Epidermal melanocyte (primary cell): ENCODE results near the gene CNTD1.

Experiments
- DNase-seq: peaks from one replicate; pipeline ENCODE4 v3.0.0; 2011; ENCODE audit warnings: low spot score; ENCODE audit not compliant: insufficient read length

The CNTD1 gene

GRCh38 chr17:42779304-42779935, 19.2 kb upstream of the CNTD1 start:
- no peak for DNase-seq

DNA sequence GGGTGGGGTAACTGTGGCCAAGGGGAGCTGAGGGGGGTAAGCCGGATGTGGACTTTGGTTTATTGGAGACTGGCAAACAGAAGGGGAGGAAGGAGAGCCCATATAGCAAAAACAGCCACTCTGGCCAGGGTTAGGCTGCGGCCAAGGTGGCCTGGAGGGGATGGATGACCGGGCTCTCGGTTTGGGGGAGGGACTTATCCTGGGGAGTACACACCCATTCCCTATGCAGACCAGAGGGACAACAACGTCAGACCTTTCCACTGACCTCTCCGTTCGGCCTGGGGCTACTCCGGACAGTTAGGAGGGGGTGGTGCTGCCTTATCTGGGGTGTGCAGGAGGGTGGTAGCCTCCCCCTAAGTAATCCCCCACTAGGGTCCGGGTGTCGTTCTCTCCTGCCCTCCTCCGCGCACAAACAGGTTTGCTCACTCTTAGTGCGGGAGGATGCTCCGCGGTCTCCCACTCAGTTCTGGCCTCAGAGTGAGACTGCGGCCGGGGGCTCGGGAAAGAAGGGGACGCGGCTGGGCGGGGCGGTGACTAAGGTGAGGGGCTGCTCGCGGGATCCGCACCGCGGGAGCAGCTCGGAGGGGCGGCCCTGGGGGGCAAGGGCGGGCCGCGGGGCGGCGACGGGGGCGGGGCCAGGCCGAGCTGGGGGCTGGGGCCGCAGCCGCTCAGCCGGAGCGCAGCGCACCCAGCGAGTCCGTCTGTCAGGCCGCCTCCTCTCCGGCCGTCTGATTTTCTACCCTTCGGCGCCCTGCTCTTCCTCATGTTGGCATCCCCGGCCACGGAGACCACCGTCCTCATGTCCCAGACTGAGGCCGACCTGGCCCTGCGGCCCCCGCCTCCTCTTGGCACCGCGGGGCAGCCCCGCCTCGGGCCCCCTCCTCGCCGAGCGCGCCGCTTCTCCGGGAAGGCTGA, 18.5 kb upstream of the CNTD1 start, which contains the start of gene WNK4:
WNK4 (plus strand) TSS at position 675 of the 915 bp plus-strand sequence; CDS start at position 764, 89 bp downstream.
- no peak for DNase-seq

DNA sequence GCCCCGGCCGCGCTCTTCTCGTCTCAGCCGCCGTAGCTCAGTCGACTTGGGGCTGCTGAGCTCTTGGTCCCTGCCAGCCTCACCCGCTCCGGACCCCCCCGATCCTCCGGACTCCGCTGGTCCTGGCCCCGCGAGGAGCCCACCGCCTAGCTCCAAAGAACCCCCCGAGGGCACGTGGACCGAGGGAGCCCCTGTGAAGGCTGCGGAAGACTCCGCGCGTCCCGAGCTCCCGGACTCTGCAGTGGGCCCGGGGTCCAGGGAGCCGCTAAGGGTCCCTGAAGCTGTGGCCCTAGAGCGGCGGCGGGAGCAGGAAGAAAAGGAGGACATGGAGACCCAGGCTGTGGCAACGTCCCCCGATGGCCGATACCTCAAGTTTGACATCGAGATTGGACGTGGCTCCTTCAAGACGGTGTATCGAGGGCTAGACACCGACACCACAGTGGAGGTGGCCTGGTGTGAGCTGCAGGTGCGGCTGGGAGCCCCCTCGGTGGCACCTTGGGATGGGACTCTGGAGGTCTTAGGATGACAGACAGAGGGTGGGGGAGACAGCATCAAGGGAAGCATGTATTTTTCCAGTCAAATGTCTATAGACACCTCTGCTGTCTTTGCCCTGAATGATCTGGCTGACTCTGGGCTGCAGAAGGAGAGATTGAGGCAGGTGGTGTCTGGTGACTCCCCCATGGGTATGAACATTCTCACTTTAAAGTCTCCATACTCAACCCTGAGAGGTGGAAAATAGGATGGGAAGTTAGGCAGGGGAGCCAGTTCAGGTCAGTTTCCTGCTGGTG, 17.6 kb upstream of the CNTD1 start:
- DNase-seq = no peak

DNA sequence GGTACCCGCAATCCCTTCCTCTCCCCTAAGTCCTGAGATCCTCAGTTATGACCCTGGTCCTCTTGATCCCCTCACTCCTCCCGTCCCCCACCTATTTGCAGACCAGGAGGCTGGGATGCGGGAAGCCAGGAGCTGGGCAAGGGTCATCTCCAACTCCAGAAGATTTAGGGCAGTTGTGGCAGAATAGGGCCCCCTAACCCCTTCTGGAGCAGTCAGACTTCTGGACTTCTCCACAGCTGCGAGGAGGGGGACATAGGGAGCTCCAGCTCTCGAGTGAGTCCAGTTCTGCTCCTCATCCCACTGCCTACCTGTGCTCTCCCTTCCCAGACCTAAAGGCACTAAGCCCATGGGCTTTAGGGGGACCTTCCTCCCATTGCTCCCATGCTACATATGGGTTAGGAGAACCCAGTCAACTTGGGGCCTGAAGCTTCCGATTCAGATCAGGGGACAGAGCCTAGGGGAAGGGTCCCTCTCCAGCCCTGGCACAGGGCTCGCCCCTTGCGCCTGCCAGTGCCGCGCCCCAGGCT, 17.0 kb upstream of the CNTD1 start:
- DNase-seq = no peak

DNA sequence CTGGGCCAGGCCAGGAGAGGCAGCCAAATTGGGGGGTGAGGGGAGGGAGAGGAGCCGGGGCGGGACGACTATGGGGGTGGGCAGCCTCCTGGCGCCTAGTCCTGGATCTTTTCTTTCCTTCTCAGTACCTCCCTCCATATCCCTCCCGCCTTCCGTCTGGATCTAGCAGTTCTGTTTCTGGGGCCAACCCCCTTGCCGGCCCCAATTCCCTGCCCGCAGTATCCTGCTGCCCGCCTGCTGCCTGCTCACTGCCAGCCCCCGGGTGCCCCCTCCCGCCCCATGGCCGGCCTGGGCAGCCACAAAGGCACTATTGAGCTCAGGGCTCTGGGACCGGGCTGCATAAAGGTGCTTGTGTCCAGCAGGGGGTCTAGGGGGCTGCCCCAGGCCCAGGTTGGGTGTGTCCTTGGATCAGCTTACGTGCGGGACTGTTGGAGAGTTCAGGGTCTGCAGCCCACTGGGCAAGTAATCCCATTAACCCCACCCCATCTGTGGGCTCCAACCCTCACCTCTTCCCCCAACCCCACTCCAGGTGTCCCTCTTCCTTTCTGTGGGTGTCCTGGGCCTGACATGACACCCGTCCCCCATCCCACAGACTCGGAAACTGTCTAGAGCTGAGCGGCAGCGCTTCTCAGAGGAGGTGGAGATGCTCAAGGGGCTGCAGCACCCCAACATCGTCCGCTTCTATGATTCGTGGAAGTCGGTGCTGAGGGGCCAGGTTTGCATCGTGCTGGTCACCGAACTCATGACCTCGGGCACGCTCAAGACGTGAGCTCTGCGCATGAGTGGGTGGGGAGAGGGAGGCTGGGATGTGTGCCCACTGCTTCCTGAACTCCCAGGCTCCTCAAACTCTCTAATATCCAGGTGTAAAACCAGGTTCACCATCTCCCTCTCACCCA, 16.2 kb upstream of the CNTD1 start:
- DNase-seq = no peak

- DNase-seq = no peak
Observed at GRCh38 chr17:42783062-42783790, 15.4 kb upstream of the CNTD1 start.

- no peak for DNase-seq
Observed at GRCh38 chr17:42783791-42784138, 14.9 kb upstream of the CNTD1 start.

- no peak for DNase-seq
Observed at GRCh38 chr17:42784409-42784808, 14.3 kb upstream of the CNTD1 start.

DNA sequence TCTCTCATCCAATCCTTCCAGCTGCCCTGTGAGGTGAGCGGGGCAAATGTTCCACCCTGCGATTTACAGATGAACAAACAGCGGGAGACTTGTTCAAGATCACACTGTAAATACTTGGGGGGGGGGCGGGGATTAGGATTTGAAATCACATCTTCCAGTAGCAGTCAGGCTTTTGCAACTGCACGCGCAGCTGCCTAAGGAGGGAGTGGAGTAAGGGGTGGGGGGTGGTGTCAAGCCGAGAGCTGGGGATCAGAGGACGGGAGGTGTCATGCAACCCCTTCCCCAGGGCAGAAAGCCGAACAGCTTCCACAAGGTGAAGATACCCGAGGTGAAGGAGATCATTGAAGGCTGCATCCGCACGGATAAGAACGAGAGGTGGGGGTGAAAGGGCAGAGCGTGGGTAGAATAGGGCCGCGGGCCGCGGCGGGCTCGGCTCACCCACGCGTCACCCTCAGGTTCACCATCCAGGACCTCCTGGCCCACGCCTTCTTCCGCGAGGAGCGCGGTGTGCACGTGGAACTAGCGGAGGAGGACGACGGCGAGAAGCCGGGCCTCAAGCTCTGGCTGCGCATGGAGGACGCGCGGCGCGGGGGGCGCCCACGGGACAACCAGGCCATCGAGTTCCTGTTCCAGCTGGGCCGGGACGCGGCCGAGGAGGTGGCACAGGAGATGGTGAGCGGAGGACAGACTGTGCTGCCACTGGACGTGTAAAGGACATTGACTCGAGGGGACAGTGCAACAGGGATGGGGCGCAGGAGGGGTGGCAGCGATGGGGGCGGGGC, 13.7 kb upstream of the CNTD1 start:
- no peak for DNase-seq

- no peak for DNase-seq
Observed at GRCh38 chr17:42787266-42787665, 11.4 kb upstream of the CNTD1 start.

- no peak for DNase-seq
Observed at GRCh38 chr17:42791948-42792347, 6.7 kb upstream of the CNTD1 start.

DNA sequence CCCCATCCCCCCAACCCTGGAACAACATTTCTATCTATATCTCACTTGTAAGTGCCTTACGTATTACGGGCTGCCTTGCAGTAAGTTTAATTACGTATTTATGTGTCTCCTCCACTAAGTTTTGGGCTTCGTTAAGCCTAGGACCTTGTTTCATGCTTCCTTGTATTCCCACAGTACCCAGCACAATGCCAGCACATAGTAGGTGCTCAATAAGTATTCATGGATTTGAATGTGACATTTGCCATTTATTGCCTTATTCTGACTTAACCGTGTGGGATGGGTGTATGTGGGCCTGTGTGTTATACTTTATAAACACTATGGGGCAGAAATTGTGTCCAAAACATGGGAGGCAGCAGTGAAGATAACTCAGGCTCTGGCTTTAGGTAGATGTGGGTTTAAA, 6.1 kb upstream of the CNTD1 start:
- DNase-seq = no peak

- DNase-seq = no peak
Observed at GRCh38 chr17:42795061-42795460, 3.6 kb upstream of the CNTD1 start.

GRCh38 chr17:42795465-42795864, 3.2 kb upstream of the CNTD1 start:
- DNase-seq = no peak

DNA sequence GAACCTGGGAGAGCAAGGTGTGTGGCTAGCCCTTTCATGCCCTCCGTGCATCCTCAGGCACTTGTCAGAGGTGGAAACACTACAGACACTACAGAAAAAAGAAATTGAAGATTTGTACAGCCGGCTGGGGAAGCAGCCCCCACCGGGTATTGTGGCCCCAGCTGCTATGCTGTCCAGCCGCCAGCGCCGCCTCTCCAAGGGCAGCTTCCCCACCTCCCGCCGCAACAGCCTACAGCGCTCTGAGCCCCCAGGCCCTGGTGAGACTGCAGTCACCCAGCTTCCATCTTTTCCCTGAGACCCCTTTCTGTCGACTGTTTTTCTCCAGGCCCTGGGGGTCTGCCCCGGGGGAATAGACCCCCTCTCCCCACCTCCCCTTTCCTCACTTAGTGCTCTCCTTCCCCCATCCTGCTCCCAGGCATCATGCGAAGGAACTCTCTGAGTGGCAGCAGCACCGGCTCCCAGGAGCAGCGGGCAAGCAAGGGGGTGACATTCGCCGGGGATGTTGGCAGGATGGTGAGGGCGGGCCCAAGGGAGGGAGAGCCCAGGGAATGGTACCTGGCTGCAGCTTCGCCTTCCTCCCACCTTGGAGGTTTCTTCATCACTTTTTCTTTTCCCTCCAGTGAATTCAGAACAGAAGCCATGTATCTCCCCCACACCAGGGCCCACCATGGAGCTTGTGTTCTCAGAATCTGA, 2.4 kb upstream of the CNTD1 start:
- DNase-seq = no peak

- DNase-seq = no peak
Observed at GRCh38 chr17:42797067-42798007, 1.3 kb upstream of the CNTD1 start.

GRCh38 chr17:42798011-42798382, 664 bp upstream of the CNTD1 start:
- DNase-seq = no peak
